ENCODE results near the gene R3HDM1. TPM values are rescaled to one million over a fixed set of nuclear protein-coding genes. Genes with fewer than 3 reads are reported as not detected.

The R3HDM1 gene
- total RNA-seq, 4 donors from 2014 or later = 14.1 to 30.9 (median 21.6) TPM

DNA sequence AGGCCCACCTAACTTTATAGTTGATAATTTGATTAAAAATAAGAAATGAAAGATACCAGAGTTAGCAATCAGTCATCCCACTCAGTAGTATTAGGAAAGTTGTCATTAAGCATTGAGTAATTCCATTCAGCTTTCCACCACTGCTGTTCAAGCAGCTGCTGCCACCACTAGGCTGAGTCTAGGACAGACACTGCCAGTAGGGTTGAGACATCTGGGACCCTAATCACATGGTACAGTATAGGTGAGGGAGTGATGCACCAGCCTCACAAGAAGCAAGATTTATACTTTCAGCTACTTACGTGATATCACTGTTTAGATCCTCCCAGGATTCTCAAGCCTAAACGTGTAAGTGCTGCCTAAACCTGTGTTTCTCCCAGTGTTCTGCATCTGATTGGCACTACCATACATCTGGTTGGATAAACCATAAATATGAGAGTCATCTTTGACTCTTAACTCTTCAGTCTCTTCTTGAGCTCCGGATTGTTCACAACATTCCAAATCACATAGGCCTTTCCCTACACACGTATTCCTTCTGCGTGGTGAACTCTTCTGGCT lies 213.6 kb downstream of the R3HDM1 start:
- no peak overlapping the region for H3K27ac ChIP-seq
- no peak for DNase-seq (ENCODE audit: low spot score in 2 of 2)
- peaks cover 18% of the 10 kb centered on the region for H3K36me3 ChIP-seq
- H3K9me3 ChIP-seq = no peaks in the 10 kb centered on the region
- H3K27me3 ChIP-seq = no peaks in the 10 kb centered on the region
- peaks cover 28% of the 10 kb centered on the region for H3K4me1 ChIP-seq
- TF ChIP-seq POLR2AphosphoS5 (IDR thresholded peaks at IDR 0.05) = no peak
- TF ChIP-seq POLR2A (IDR thresholded peaks at IDR 0.05) = no peak
- TF ChIP-seq EP300 (IDR thresholded peaks at IDR 0.05) = no peak
- no peak for TF ChIP-seq CTCF (IDR thresholded peaks at IDR 0.05)
- H3K4me3 ChIP-seq = no peak overlapping the region
- 58% methylated on average over 5 of the region's 5 CpGs for WGBS

GRCh38 chr2:135745545-135745944 lies 214.3 kb downstream of the R3HDM1 start:
- TF ChIP-seq POLR2AphosphoS5 (IDR thresholded peaks at IDR 0.05) (no peak), EP300 (IDR thresholded peaks at IDR 0.05) (no peak), POLR2A (IDR thresholded peaks at IDR 0.05) (no peak), CTCF (IDR thresholded peaks at IDR 0.05) (no peak)

GRCh38 chr2:135755573-135755972 lies 224.3 kb downstream of the R3HDM1 start:
- Histone ChIP-seq H3K36me3 (peaks cover 80% of the 10 kb centered on the region), H3K9me3 (no peaks in the 10 kb centered on the region), H3K4me3 (no peak overlapping the region), H3K27me3 (no peaks in the 10 kb centered on the region), H3K4me1 (no peaks in the 10 kb centered on the region), H3K27ac (no peak overlapping the region)
- TF ChIP-seq POLR2AphosphoS5 (IDR thresholded peaks at IDR 0.05) = no peak
- TF ChIP-seq EP300 (IDR thresholded peaks at IDR 0.05) = no peak
- no peak for TF ChIP-seq CTCF (IDR thresholded peaks at IDR 0.05)
- no peak for TF ChIP-seq POLR2A (IDR thresholded peaks at IDR 0.05)
- 98% methylated on average over 2 of the region's 2 CpGs for WGBS
- DNase-seq (ENCODE audit: low spot score in 2 of 2) = no peak

More at GRCh38 chr2:135745545-135745944, 214.3 kb downstream of the R3HDM1 start:
- H3K4me3 ChIP-seq = no peak overlapping the region
- 61% methylated on average over 4 of the region's 4 CpGs for WGBS
- no peak overlapping the region for H3K27ac ChIP-seq
- no peaks in the 10 kb centered on the region for H3K27me3 ChIP-seq
- H3K36me3 ChIP-seq = peaks cover 25% of the 10 kb centered on the region
- no peak for DNase-seq (ENCODE audit: low spot score in 2 of 2)
- no peaks in the 10 kb centered on the region for H3K9me3 ChIP-seq
- peaks cover 28% of the 10 kb centered on the region for H3K4me1 ChIP-seq

DNA sequence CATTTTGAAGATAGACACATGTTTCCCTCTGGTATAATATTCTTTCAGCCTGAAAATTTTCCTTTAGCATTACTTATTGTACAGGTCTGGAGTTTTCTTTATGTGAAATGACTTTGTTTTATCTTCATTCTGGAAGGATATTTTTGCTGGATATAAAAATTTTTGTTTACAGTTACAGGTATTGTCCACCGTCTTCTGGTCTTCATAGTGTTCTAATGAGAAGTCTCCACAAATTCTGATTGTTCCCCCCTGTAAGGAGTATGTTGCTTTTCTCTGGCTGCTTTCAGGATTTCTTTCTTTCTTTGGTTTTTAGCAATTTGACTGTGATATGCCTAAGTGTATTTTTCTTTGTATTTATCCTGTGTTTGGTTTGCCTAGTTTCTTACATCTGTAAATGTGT lies 225.4 kb downstream of the R3HDM1 start:
- DNase-seq (ENCODE audit: low spot score in 2 of 2) = no peak
- Histone ChIP-seq H3K27ac (no peak overlapping the region), H3K27me3 (no peaks in the 10 kb centered on the region), H3K4me3 (no peak overlapping the region), H3K4me1 (no peaks in the 10 kb centered on the region), H3K9me3 (no peaks in the 10 kb centered on the region), H3K36me3 (peaks cover 85% of the 10 kb centered on the region)
- 94% methylated on average over 1 of the region's 1 CpG for WGBS
- no peak for TF ChIP-seq POLR2AphosphoS5 (IDR thresholded peaks at IDR 0.05)
- TF ChIP-seq POLR2A (IDR thresholded peaks at IDR 0.05) = no peak
- no peak for TF ChIP-seq CTCF (IDR thresholded peaks at IDR 0.05)
- TF ChIP-seq EP300 (IDR thresholded peaks at IDR 0.05) = no peak

DNA sequence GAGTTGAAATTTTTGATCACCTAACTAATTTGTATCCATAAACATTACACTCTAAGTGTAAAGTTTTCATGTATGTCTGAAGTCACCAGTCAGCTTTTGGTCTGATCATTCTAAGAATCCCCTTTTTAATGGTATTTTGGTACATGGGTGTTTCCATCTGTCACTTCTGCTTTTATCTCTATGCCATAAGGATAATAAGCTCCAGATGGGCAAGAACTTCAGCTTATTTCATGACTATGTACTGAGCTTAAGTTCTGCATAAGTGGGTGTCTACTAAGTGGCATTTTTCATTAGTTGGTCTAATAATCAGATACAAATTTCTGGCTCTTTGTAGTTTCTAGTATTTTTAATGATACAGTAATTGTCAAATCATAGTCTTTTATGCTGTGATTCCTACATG lies 230.7 kb downstream of the R3HDM1 start:
- DNase-seq (ENCODE audit: low spot score in 2 of 2) = no peak
- H3K36me3 ChIP-seq = peaks cover 92% of the 10 kb centered on the region
- H3K9me3 ChIP-seq = no peaks in the 10 kb centered on the region
- no peak overlapping the region for H3K27ac ChIP-seq
- H3K4me1 ChIP-seq = no peaks in the 10 kb centered on the region
- no peaks in the 10 kb centered on the region for H3K27me3 ChIP-seq
- no peak overlapping the region for H3K4me3 ChIP-seq
- no peak for TF ChIP-seq POLR2A (IDR thresholded peaks at IDR 0.05)
- no peak for TF ChIP-seq EP300 (IDR thresholded peaks at IDR 0.05)
- TF ChIP-seq CTCF (IDR thresholded peaks at IDR 0.05) = no peak
